SK-N-SH treated with all-trans-retinoic acid at 6 μM for 48 hours (cell line): Measurements from ENCODE around the gene POLR2B.

Experiments
- PATZ1 ChIP-seq: fragments of 250-450 bp; sonication (Bioruptor Pico); IDR thresholded peaks from 2 replicates; pipeline ENCODE4 v1.8.0; 2020; ENCODE audit warnings: mild to moderate bottlenecking, moderate library complexity, borderline replicate concordance
- ZFP3 ChIP-seq: fragments of 250-450 bp; sonication (Bioruptor Pico); IDR thresholded peaks from 2 replicates; pipeline ENCODE4 v1.5.0; 2020; ENCODE audit warnings: mild to moderate bottlenecking, moderate library complexity

- no peak for TF ChIP-seq PATZ1 (CRISPR knock-in tag)
- no peak for TF ChIP-seq ZFP3 (CRISPR knock-in tag)
Observed at GRCh38 chr4:57074744-57075143, 96.0 kb downstream of the POLR2B start.
